Left ventricle myocardium inferior (tissue), 1 donor: ENCODE data around the gene ADAP2. TPM values are rescaled to one million over a fixed set of nuclear protein-coding genes. Genes with fewer than 3 reads are reported as not detected.
"Not testable (repeated sequence)": the region's sequence is repeated elsewhere in the genome, so short reads cannot be mapped to it uniquely, and the experiment has no call there.

Source experiments
- DNase-seq: peaks from one replicate; pipeline ENCODE4 v3.0.0-alpha.2; 2020
- H3K27ac ChIP-seq: fragments of 200-600 bp; replicated peaks from 2 replicates; pipeline ENCODE4 v1.8.0; 2021
- H3K27me3 ChIP-seq: fragments of 200-600 bp; 2 replicates; pipeline ENCODE4 v1.8.0; 2021; ENCODE audit warnings: low read depth
- H3K36me3 ChIP-seq: fragments of 200-600 bp; 2 replicates; pipeline ENCODE4 v1.8.0; 2021
- H3K4me1 ChIP-seq: fragments of 200-600 bp; 2 replicates; pipeline ENCODE4 v1.8.0; 2021
- H3K4me3 ChIP-seq: fragments of 200-600 bp; 2 replicates; pipeline ENCODE4 v1.8.0; 2021; ENCODE audit warnings: mild to moderate bottlenecking, moderate library complexity
- H3K9me3 ChIP-seq: fragments of 200-600 bp; replicated peaks from 2 replicates; pipeline ENCODE4 v1.8.0; 2021
- intact Hi-C: fragments of 100-400 bp; cut with micrococcal nuclease; formaldehyde crosslinking; loops from one replicate; pipeline ENCODE4 v1.11.0; 2022
- total RNA-seq: library from RNA; stranded (reverse); fragmentation: NEBNext Ultra II Directional; extraction: Animal tissue kit (Norgen Biotek cat#: 25700); gene quantifications from one replicate; pipeline ENCODE4 v1.2.1, GENCODE V29; 2021
- TF ChIP-seq, protein P1 (sequence below): fragments of 200-600 bp; IDR thresholded peaks from 2 replicates; pipeline ENCODE4 v1.8.0; 2021; ENCODE audit warnings: antibody characterized with exemption, mild to moderate bottlenecking, borderline replicate concordance
- donor health status: DM: no; HTN: yes; CAD: no; lungs with severe emphysema.

The ADAP2 gene
- total RNA-seq, 1 donor from 2014 or later: 7.0 TPM

DNA sequence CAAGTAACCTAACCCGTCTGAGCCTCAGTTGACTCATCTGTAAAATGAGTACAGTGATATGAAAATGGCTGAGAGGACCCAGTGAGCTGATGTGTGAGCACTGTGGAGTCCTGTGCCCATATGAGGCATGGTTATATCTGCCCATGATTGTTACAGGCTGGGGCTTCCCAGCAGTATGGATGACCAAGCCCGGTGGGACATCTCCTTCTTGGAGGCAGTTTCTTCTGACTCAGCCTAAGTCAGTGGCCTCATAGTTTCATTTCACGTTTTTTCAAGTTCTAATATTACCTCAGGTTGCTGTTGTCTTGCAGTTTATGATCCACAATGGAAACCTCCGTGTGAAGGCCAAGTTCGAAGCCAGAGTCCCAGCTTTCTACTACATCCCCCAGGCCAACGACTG lies 4.8 kb downstream of the ADAP2 start:
- H3K36me3 ChIP-seq: peaks cover 3% of the 10 kb centered on the region
- H3K4me3 ChIP-seq: no peak overlapping the region
- H3K9me3 ChIP-seq: no peaks in the 10 kb centered on the region
- no peak overlapping the region for H3K27ac ChIP-seq
- intact Hi-C loops: no loop called here
- TF ChIP-seq, protein P1, sequence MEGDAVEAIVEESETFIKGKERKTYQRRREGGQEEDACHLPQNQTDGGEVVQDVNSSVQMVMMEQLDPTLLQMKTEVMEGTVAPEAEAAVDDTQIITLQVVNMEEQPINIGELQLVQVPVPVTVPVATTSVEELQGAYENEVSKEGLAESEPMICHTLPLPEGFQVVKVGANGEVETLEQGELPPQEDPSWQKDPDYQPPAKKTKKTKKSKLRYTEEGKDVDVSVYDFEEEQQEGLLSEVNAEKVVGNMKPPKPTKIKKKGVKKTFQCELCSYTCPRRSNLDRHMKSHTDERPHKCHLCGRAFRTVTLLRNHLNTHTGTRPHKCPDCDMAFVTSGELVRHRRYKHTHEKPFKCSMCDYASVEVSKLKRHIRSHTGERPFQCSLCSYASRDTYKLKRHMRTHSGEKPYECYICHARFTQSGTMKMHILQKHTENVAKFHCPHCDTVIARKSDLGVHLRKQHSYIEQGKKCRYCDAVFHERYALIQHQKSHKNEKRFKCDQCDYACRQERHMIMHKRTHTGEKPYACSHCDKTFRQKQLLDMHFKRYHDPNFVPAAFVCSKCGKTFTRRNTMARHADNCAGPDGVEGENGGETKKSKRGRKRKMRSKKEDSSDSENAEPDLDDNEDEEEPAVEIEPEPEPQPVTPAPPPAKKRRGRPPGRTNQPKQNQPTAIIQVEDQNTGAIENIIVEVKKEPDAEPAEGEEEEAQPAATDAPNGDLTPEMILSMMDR: no peak
- peaks cover 64% of the 10 kb centered on the region for H3K27me3 ChIP-seq
- DNase-seq: no peak
- peaks cover 14% of the 10 kb centered on the region for H3K4me1 ChIP-seq

DNA sequence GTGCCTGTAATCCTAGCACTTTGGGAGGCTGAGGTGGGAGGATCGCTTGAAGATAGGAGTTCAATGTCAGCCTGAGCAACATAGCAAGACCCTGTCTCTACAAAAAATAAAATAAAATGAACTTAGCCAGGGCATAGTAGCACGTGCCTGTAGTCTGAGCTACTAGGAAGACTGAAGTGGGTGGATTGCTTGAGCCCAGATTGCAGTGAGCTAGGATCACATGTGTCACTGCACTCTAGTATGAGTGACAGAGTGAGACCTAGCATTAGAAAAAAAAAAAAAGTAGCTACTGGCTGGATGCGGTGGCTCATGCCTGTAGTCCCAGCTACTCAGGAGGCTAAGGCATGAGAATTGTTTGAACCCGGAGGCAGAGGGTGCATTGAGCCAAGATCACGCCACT lies 6.0 kb downstream of the ADAP2 start:
- TF ChIP-seq, protein P1: no peak
- intact Hi-C loops: no loop called here
- Histone ChIP-seq H3K9me3 (no peaks in the 10 kb centered on the region), H3K4me3 (no peak overlapping the region), H3K36me3 (peaks cover 3% of the 10 kb centered on the region), H3K27ac (no peak overlapping the region), H3K27me3 (peaks cover 58% of the 10 kb centered on the region), H3K4me1 (peaks cover 2% of the 10 kb centered on the region)
- DNase-seq: no peak

DNA sequence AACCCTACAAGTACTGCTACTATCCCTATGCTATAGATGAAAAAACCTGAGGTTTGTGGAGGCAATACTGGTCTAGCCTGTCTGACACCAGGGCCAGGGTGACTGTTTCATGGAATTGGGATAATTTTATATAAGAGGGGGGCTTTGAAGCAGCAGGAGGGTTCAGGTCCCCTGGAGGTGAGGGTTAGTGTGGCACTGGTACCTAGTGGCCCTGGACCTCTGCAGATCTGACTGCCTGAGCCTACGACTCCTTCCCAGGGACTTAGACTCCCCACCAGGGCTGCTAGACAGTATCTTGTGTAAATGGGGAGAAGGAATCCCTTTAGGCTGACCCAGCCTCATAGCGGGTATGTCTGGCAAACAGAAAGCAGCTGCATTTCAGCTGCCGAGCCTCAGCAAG lies 6.8 kb downstream of the ADAP2 start:
- intact Hi-C loops: no loop called here
- no peak overlapping the region for H3K27ac ChIP-seq
- no peak overlapping the region for H3K4me3 ChIP-seq
- TF ChIP-seq, protein P1: no peak
- peaks cover 50% of the 10 kb centered on the region for H3K27me3 ChIP-seq
- no peaks in the 10 kb centered on the region for H3K4me1 ChIP-seq
- no peaks in the 10 kb centered on the region for H3K9me3 ChIP-seq
- DNase-seq: no peak
- H3K36me3 ChIP-seq: peaks cover 3% of the 10 kb centered on the region

DNA sequence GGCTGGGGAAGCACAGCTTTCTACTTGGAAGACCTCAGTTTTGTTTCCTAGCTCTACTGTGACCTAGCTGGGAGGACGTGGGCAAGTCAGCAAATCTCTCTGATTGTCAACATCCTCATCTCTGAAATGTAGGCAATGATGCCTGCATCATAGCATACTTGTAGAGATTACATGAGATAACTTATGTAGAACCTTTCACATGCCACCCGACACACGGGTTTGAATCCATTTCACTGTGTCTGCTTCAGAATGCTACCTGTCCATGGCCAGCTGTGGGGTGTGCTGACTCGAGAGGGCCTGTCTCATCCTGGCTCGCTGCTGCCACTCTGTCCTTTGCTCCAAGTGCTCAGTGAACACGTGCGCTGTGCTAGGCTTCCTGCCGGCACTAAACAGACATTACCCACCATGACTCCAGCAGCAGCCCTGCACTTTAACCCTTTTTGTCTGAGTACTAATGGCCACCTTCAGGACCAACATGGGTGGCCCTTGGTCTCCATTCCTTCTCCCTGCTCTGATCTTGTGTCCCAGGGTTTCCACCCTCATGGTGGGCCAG lies 7.4 kb downstream of the ADAP2 start:
- no peak overlapping the region for H3K27ac ChIP-seq
- TF ChIP-seq, protein P1: no peak
- DNase-seq: no peak
- intact Hi-C loops: no loop called here
- peaks cover 3% of the 10 kb centered on the region for H3K36me3 ChIP-seq
- peaks cover 44% of the 10 kb centered on the region for H3K27me3 ChIP-seq
- H3K9me3 ChIP-seq: no peaks in the 10 kb centered on the region
- no peak overlapping the region for H3K4me3 ChIP-seq
- no peaks in the 10 kb centered on the region for H3K4me1 ChIP-seq

DNA sequence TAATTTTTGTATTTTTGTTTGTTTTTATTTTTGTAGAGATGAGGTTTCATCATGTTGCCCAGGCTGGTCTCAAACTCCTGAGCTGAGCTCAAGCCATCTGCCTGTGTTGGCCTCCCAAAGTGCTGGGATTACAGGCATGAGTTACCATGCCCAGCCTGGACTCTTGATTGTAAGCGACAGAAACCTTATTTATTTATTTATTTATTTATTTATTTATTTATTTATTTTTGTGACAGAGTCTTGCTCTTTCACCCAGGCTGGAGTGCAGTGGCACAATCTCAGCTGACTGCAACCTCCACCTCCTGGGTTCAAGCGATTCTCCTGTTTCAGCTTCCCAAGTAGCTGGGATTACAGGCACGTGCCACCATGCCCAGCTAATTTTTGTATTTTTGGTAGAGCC lies 8.1 kb downstream of the ADAP2 start:
- H3K9me3 ChIP-seq, intact Hi-C loops, H3K27ac ChIP-seq, H3K36me3 ChIP-seq, H3K4me1 ChIP-seq, H3K4me3 ChIP-seq, DNase-seq: not testable (repeated sequence)
- peaks cover 37% of the 10 kb centered on the region for H3K27me3 ChIP-seq

DNA sequence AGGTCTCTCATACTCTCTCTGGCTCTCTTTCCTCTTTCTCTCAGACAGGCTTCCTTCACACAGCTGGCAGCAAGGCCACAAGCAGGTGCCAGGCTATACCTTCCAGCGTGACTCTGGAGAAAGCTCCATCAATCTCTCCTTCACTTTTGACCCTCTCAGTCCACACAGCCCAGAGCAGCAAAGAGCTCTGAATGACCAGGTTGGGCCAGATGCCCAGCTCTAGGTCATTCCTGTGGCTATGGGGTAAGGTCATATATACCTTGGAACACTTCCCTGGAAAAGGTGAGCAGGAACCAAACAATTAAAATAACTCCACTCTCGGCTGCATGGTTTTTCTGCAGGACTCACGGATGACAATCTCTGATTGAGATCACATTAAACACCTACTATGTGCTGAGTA lies 8.8 kb downstream of the ADAP2 start:
- no peaks in the 10 kb centered on the region for H3K9me3 ChIP-seq
- TF ChIP-seq, protein P1: no peak
- no peak for DNase-seq
- no peak overlapping the region for H3K4me3 ChIP-seq
- intact Hi-C loops: no loop called here
- peaks cover 8% of the 10 kb centered on the region for H3K36me3 ChIP-seq
- H3K27ac ChIP-seq: no peak overlapping the region
- H3K4me1 ChIP-seq: no peaks in the 10 kb centered on the region
- H3K27me3 ChIP-seq: peaks cover 30% of the 10 kb centered on the region

DNA sequence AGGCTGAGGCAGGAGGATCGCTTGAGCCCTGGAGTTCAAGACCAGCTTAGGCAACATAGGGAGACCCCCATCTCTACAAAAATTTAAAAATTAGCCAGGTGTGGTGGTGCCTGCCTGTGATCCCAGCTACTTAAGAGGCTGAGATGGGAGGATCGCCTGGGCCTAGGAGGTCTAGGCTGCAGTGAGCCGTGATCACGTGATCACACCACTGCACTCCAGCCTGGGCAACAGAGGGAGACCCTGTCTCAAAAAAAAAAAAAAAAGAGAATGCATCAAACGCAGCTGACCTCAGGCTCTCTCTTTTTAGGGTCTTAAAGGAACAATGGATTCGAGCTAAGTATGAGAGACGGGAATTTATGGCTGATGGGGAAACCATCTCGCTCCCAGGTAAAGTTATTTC lies 9.8 kb downstream of the ADAP2 start:
- H3K36me3 ChIP-seq, intact Hi-C loops, H3K4me3 ChIP-seq, H3K9me3 ChIP-seq, H3K27ac ChIP-seq, DNase-seq, H3K4me1 ChIP-seq: not testable (repeated sequence)
- peaks cover 20% of the 10 kb centered on the region for H3K27me3 ChIP-seq
